Measurements from ENCODE around the gene AFF3.

- TF ChIP-seq CTCF (IDR thresholded peaks at IDR 0.05; ENCODE audit: control extremely low read depth in 1 of 3, insufficient read depth in 1 of 3, low read depth in 1 of 3, low read length in 3 of 3) = no peak
- TF ChIP-seq ZNF274 (IDR thresholded peaks at IDR 0.05; ENCODE audit: borderline replicate concordance, extremely low read depth, low read length) = no peak
- no peak for TF ChIP-seq CREB1 (IDR thresholded peaks at IDR 0.05)
- TF ChIP-seq ATF2 (IDR thresholded peaks at IDR 0.05; ENCODE audit: low read length) = no peak
- no peak for TF ChIP-seq EP300 (IDR thresholded peaks at IDR 0.05; ENCODE audit: borderline replicate concordance in 1 of 2, low read depth in 2 of 2, low read length in 2 of 2)
- no peak for TF ChIP-seq BRCA1 (IDR thresholded peaks at IDR 0.05; ENCODE audit: low read depth, low read length)
- no peak for TF ChIP-seq POLR2A (IDR thresholded peaks at IDR 0.05; ENCODE audit: control extremely low read depth in 1 of 2, low read depth in 2 of 2, low read length in 2 of 2)
- TF ChIP-seq EZH2 (IDR thresholded peaks at IDR 0.05; ENCODE audit: low read depth, low read length, severe bottlenecking) = no peak
Observed at GRCh38 chr2:100004959-100005387, 137.4 kb downstream of the AFF3 start.
